ENCODE data around the gene CFC1B.
"Not testable (repeated sequence)": the region's sequence is repeated elsewhere in the genome, so short reads cannot be mapped to it uniquely, and the experiment has no call there.

The CFC1B gene

GRCh38 chr2:130571929-130572328, 50.9 kb downstream of the CFC1B start:
- DNase-seq = not testable (repeated sequence)

GRCh38 chr2:130574230-130574629, 53.2 kb downstream of the CFC1B start:
- DNase-seq = not testable (repeated sequence)

- not testable (repeated sequence) for DNase-seq
Measured at GRCh38 chr2:130576209-130576784, 55.3 kb downstream of the CFC1B start.

- not testable (repeated sequence) for DNase-seq
Measured at GRCh38 chr2:130577559-130577958, 56.5 kb downstream of the CFC1B start.

Measured in NCI-H1694 (cell line).